Dedifferentiated amniotic fluid mesenchymal stem cell (primary cell): Measurements from ENCODE around the gene EMX2.
"Not testable (repeated sequence)": the region's sequence is repeated elsewhere in the genome, so short reads cannot be mapped to it uniquely, and the experiment has no call there.

Experiments
- DNase-seq: peaks from one replicate; pipeline ENCODE4 v3.0.0-alpha.2; 2016; ENCODE audit errors: extremely low spot score

EMX2 gene

DNA sequence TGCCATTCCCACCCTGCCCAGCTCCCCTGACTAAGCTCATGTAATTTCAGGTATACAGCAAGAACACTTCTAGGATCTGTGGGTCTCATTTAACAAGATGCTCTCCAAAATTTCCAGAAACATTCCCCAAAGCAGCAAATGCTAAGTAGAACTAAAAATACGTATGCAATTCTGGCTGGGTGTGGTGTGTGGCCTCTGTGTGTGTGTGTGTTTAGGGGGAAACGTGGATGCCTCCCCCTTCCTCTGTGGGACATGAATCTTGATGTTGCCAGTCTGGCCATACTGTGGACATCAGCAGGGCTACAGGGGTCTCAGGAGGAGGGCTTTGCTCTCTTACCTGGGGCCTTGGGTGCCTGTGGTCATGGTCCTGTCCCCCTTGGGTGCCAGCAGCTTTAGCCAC is 18.4 kb downstream of the EMX2 start:
- DNase-seq: no peak

DNA sequence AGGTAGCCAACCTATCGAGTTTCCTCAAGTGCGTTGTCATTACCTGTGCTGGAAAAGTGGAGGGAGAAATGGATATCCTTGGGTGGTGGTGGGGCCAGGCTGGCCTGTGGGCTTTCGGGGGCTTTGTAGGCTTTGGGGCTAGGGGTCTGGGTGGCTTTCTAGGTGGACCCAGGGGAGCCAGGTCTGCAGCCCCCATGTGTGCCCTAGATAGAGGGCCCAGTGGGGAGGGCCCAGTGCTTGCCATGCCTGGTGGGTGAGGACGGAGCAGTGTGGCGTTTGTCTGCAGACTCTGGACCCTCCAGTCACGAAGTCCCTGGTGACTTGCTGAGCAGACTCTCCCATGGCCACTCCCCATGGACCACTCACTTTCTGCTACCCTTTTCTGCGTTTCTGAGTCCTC is 19.7 kb downstream of the EMX2 start:
- DNase-seq: no peak

DNA sequence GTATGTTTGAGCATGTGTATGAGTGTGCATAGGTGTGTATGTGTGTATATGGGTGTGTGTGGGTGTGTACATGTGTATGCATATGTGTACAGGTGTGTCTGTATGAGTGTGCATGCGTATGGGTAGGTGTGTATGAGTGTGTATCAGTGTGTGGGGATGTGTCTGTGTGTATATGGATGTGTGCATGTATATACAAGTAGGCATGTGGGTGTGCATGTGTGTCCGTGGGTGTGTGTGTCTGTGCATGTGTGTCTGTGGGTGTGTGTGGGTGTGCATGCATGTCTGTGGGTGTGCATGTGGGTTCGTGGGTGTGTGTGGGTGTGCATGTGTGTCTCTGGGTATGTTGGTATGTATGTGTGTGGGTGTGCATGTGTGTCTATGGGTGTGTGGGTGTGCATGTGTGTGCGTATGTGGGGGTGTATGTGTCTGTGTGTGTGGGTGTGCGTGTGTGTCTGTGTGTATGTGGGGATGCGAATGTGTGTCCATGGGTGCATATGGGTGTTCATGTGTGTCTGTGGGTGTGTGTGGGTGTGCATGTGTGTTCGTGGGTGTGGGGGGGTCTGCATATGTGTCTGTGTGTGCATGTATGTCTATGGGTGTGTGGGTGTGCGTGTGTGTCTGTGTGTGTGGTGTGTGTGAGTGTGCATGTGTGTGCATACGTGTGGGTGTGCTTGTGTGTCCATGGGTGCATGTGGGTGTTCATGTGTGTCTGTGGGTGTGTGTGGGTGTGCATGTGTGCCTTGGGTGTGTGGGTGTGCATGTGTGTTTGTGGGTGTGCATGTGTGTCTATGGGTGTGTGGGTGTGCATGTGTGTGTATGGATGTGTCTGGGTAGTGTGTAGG is 20.6 kb downstream of the EMX2 start:
- no peak for DNase-seq

DNA sequence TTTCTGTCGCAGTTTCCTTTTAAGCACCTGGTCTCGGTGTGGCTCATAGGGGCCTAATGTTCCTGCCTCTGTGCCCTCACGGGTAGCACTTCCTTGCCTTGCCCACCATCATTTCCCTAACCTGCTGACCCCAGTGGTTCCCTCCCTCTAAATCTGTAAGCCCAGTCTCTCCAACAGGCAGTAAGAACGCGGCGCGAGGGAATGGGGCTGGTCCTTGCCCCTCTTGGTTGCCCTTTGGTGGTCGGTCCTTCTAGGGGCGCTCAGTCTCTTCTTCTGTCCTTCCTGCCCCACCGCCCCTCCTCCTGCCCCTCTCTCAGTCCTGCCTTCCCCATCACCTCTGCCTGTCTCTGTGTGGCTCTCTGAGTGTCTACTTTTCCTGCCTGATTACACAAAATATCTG is 21.2 kb downstream of the EMX2 start:
- no peak for DNase-seq

- DNase-seq: no peak
Observed at GRCh38 chr10:117565068-117565467, 22.5 kb downstream of the EMX2 start.

DNA sequence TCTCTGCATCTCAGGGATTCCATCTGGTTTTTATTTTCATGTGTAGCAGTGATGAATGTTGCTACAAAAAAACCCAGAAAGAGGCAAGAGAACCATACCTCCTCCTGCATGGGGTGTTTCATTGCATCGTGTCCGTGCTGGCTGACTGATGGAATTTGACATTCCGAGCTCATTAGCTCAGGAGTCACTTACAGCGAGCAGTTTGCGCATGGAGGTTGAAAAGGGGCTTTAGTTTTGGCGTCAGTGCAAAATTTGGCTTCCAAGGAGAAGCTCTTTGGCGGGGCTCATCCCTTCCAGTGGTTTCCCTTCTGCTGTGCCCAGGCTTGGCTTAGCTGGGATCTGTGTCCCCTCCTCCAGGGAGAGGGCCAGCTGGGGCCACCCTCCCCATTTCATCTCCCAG is 25.8 kb downstream of the EMX2 start:
- no peak for DNase-seq

GRCh38 chr10:117569610-117570390 is 27.3 kb downstream of the EMX2 start:
- DNase-seq: no peak

DNA sequence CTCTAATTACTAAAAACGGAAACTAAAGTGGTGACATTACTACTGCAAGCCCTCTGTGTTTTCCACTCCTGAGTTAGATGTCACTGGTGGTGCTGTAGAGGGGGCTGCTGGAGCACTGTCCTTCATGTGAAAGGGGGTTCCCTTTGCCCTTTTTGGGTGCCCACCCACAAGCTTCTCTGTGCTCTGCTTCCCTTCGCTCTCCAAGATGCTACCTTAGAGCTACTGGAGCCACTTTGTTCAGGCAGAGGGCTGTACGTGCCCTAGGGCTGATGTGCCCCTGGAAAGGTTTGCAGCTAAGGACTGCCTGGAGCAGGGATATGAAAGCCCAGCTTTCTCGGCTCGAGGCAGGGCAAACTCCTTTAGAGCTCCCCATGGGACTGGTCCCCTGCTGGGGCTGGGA is 28.3 kb downstream of the EMX2 start:
- DNase-seq: no peak

DNA sequence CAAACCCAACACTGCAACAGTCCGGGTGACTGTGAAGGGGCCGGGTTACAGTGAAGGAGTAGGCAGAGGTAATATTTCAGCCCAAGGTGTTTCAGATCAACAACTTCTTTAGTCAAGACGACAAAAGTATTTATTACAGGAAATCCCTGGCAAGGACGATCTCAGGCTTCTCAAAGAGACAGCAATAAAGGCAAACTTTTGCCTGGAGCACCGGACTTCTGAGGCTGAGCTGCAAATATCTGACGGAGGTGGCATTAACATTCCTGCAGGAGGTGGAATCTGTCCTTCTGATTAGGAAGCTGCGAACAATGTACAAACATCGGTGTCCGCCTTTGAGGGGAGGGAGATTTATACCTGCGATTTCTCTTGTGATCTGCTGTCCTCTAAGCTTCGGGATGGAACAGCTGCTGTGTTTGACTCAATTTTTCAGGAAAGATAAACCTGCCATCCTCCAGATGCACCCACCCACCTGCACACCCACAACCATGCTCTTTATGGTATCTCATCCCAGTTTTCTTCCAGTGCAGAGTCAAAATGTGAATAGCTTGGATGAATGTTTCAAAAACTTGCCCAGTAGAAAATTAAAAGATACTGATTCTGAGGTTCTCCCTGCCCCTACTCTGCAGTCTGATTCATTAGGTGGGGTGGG is 32.1 kb downstream of the EMX2 start:
- no peak for DNase-seq

GRCh38 chr10:117578490-117578889 is 35.9 kb downstream of the EMX2 start:
- DNase-seq: no peak

DNA sequence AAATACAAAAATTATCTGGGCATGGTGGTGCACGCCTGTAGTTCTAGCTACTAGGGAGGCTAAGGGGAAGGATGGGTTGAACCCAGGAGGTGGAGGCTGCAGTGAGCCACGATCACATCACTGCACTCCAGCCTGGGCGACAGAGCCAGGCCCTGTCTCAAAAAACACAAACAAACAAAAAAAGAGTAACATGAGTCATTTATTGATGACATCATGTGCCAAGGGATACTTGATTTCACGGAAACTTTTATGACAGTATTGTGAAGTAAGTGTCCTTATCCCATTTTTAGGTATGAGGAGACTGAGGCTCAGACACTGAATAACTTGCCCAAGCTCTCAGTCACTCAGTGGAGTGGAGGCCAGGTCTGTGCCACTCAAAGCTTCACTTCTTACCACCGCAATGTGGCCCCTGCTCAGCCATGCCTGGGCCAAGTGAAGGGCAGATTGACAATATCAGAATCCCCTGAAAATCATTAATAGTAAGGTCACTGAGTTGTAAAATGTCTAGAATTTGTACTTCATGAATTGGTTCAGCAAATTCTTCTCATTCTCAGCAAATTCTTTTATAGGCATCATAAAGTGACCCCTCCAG is 36.5 kb downstream of the EMX2 start:
- no peak for DNase-seq

- no peak for DNase-seq
Observed at GRCh38 chr10:117581961-117582360, 39.4 kb downstream of the EMX2 start.

- DNase-seq: not testable (repeated sequence)
Observed at GRCh38 chr10:117584831-117585230, 42.3 kb downstream of the EMX2 start.

DNA sequence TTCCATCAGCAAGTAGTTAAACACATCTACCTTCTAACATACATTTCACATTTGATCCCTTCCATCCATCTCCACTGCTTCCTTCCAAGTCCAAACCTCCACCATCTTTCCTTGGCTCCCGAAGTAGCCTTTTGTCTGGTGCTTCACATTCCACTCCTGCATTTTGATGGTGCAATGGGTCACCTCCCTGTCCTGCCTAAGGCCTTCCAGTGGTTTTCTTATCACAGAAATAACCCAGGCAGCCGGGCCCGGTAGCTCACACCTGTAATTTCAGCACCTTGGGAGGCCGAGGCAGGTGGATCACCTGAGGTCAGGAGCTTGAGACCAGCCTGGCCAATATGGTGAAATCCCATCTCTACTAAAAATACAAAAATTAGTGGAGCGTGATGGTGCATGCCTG is 44.5 kb downstream of the EMX2 start:
- DNase-seq: no peak

- DNase-seq: no peak
Observed at GRCh38 chr10:117590101-117590875, 47.7 kb downstream of the EMX2 start.

DNA sequence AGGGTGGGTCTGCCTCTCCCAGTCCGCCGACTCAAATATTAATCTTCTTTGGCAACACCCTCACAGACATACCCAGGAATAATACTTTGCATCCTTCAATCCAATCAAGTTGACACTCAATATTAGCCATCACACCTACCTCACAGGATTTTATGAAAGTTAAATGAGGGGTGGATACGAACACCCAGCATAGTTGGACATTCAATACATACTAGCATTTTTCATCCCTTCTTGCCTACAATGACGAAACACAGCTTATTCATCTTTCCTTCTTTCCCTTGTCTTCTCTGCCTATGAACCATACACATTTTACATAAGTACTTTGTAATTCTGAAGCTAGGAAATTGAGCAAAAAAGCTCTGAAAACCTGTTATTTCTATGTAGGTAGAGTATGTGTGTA is 48.5 kb downstream of the EMX2 start:
- DNase-seq: no peak

GRCh38 chr10:117594722-117595121 is 52.2 kb downstream of the EMX2 start:
- DNase-seq: no peak

- no peak for DNase-seq
Observed at GRCh38 chr10:117596706-117597105, 54.2 kb downstream of the EMX2 start.

- no peak for DNase-seq
Observed at GRCh38 chr10:117597216-117597615, 54.7 kb downstream of the EMX2 start.
